ENCODE measurements around the gene ABLIM3.

The ABLIM3 gene

DNA sequence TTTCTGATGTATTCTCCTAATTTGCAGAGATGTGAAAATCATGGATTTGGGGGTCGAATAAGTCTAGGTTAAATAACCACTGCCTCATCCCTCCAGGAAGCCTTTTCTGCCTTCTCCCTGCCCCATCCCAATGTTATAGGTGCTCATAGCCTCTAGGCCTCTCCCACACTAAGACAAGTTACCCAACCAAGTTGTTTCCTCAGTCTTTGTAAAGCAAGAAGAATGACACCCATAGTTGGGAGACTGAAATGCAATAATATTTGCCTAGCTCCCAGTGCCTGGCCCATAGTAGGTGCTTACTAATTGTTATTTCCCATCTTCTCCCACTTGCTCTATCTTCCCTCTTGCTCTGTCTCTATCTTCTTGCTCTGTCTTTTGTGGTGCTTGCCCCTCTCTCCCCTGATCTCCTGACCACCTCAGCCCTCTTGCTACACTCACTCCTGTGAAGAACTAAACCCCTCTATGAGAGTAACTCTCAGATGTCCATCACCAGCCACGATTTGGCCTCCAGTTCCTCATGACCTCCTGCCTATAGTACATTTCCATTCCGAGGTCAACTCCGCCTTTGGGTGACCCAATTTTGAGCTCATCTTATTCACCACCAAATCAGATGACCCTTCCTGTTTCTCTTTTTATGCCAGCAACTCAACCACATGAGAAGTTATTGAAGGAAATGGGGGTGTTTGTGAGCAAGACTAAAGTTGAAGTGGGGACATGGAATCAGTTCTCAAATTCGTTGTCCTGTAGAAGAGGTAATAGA lies 137.3 kb downstream of the ABLIM3 start:
- Mint-ChIP-seq H3K36me3 (no peaks in the 10 kb centered on the region), H3K4me3 (no peak overlapping the region), H3K27me3 (peaks cover 49% of the 10 kb centered on the region), H3K4me1 (no peaks in the 10 kb centered on the region), H3K9me3 (no peaks in the 10 kb centered on the region), H3K27ac (no peak overlapping the region)
- no peak for DNase-seq
- CTCF ChIA-PET = interaction anchor here (1.2 to 1.9 kb wide), 3 partner anchors 10 to 90 kb away, joined by 3 to 9 read pairs (median 3); no protein-coding TSS in a partner anchor

DNA sequence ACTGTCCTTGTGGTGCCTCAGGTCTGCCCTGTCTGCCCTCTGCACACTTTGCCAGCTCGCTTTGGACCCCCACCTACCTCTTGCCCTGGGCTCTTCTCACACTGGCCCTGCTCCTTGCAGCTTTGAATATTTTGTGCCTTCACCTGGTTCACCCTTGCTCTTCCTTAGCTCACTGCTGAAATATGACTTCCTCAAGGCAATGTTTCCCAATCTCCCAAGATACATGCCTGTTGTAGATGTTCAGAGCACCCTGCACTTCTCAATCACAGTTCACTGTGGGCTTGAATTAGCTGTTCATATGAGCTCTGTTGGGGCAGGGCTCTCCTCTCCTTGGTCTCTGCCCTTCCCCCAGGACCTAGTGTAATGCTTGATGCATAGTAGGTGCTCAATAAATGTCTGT lies 138.4 kb downstream of the ABLIM3 start:
- Mint-ChIP-seq H3K27me3 (peaks cover 41% of the 10 kb centered on the region), H3K27ac (peak overlapping the region; percentile 24), H3K9me3 (no peaks in the 10 kb centered on the region), H3K4me1 (no peaks in the 10 kb centered on the region), H3K4me3 (no peak overlapping the region), H3K36me3 (no peaks in the 10 kb centered on the region)
- CTCF ChIA-PET = interaction anchor here (1.1 to 1.2 kb wide), 2 partner anchors 10 to 89 kb away, joined by 3 to 5 read pairs; no protein-coding TSS in a partner anchor
- no peak for DNase-seq

DNA sequence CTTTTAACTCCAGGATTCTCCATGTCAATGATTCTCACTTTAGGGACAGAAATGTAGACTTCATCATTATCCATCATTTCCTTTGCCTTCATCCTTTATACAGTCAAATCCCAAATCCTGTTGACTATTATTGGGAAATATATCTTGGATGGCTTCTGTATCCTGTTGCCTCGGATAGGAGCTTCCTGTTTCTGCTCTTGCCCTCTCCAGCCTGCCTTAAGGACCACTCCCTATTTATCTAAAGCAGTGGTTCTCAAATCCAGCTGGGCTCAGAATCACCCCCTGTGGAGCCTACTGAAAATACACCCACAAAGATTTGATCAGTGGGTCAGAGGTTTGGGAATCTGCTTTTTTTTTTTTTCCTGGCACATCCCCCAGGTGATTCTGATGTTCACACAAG lies 138.8 kb downstream of the ABLIM3 start:
- H3K36me3 Mint-ChIP-seq = no peaks in the 10 kb centered on the region
- CTCF ChIA-PET = interaction anchor here (1.1 to 1.2 kb wide), 2 partner anchors 11 to 88 kb away, joined by 3 to 5 read pairs; no protein-coding TSS in a partner anchor
- no peak overlapping the region for H3K4me3 Mint-ChIP-seq
- DNase-seq = no peak
- H3K9me3 Mint-ChIP-seq = no peaks in the 10 kb centered on the region
- no peak overlapping the region for H3K27ac Mint-ChIP-seq
- peaks cover 36% of the 10 kb centered on the region for H3K27me3 Mint-ChIP-seq
- H3K4me1 Mint-ChIP-seq = no peaks in the 10 kb centered on the region

DNA sequence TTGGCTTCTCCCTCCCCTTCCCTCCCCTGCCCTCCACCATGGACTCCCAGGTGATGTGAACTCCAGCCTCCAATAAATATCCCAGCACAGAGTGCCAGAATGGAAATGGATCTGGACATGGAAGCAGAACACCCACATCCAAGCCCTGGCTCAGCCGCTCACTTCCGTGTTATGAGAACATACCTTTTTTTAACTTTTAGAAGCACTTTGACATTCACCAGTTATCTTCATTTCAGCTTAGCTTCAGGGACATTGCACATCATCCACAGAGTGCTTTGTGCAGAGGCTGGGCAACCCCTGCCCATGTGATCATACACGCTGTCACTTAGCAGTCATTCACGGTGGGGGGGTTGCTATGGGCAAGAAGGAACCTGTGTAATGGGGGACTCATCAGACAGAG lies 139.5 kb downstream of the ABLIM3 start:
- Mint-ChIP-seq H3K9me3 (no peaks in the 10 kb centered on the region), H3K27ac (no peak overlapping the region), H3K27me3 (peaks cover 31% of the 10 kb centered on the region), H3K36me3 (no peaks in the 10 kb centered on the region), H3K4me1 (no peaks in the 10 kb centered on the region), H3K4me3 (no peak overlapping the region)
- CTCF ChIA-PET = no interaction called here
- DNase-seq = no peak

DNA sequence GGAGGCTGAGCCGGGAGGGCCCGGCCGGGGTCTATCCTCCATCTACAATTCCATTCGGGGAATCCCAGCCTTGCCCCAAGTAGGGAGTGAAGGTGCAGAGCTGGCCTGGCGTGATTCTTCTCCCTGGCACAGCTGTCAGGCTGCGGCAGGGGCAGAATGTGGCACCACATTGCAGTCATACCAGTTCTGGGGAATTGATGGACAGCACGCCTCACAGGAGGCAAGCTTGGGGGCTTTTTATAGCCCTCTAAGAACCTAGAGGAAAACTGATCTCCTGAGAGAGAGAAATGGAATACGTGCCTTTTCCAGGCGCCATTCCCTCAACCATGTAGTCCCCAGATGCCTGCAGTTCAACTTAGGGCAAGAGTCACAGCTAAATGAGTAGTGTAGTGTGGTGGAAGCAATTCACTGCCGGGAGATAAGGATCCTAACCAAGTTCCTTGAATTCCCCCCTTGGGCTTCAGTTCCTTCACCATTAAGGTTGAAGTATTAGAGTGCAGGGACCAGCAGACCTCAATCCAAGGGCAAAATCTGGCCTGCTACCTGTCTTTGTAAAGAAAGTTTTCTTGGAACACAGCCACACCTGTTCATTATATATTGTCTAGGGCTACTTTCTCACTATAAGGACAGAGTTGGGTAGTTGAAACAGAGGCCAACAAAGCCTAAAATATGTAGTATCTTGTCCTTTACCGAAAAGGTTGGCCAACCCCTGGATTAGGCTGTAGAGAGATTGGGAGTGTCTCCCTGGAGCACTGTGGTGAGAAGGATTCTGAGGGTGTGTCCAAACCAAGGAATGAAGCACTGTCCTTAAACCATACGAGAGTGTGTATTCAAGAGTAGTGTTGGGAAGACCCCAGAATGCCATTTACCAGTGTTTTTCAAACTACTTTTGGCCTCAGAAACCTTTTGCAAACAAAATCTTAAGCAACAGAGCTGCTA lies 141.0 kb downstream of the ABLIM3 start:
- Mint-ChIP-seq H3K36me3 (no peaks in the 10 kb centered on the region), H3K4me3 (no peak overlapping the region), H3K4me1 (no peaks in the 10 kb centered on the region), H3K27me3 (peaks cover 25% of the 10 kb centered on the region), H3K27ac (no peak overlapping the region), H3K9me3 (no peaks in the 10 kb centered on the region)
- DNase-seq = no peak
- CTCF ChIA-PET = no interaction called here

DNA sequence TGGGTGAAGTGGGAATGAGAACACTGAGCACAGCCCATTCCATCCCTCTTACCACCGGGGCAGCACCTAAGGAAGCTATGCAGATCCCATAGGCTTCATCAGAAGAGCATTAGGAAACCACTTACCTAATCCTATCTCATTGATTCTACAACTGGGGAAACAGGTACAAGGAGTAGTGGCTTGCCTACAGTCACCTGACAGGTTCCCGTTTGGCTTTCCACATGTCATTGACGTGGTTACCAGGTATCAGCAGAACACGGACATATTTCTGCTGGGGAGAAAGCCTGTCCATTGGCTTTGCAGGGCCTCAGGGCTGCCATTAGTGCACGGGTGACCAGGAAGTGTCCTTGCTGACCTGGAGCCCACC lies 141.7 kb downstream of the ABLIM3 start:
- no peaks in the 10 kb centered on the region for H3K36me3 Mint-ChIP-seq
- CTCF ChIA-PET = no interaction called here
- no peak for DNase-seq

DNA sequence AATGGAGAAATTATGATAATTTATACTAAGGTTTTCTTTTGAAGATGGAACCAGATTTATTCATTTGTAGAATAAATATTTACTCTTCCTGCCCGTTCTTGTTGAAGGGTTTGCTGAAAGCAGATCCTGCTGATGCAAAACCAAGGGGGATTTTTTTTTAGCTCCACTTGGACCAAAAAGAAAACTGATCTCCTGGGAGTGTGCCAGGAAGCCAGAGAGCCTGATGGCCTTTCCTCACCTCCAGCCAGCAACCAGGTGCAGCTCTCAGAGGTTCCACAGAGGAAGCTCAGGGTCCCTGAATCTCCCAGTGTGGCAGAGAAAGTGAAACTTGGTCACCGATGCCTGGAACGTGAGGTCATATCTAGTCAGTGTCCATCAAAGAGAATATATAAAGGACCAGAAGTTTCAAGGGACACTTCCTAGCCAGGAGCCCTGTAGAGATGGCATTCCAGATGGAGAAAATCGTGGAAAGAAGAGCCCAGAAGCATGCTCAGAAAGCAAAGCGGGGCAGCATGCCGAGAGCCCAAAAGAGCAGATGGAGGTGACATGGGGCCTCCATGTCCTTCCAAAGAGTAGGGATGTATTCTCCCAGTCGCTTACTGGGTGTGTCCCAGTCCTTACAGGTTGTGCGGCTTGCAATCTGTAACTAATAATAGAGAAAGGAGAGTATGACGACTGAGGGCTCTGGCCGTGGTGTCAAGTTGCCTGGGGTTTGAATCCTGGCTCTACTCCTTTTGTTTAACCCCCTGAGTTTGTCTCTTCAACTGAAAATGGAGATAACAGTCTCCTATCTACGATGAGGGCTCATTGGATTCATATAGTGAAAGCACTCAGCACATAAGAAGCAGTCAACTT lies 142.6 kb downstream of the ABLIM3 start:
- no peak for DNase-seq
- no peaks in the 10 kb centered on the region for H3K36me3 Mint-ChIP-seq
- H3K4me3 Mint-ChIP-seq = no peak overlapping the region
- H3K27me3 Mint-ChIP-seq = peaks cover 15% of the 10 kb centered on the region
- no peaks in the 10 kb centered on the region for H3K4me1 Mint-ChIP-seq
- CTCF ChIA-PET = no interaction called here
- H3K9me3 Mint-ChIP-seq = no peaks in the 10 kb centered on the region
- no peak overlapping the region for H3K27ac Mint-ChIP-seq

More for the DNA sequence above, 141.7 kb downstream of the ABLIM3 start:
- no peak overlapping the region for H3K27ac Mint-ChIP-seq
- no peaks in the 10 kb centered on the region for H3K9me3 Mint-ChIP-seq
- peaks cover 20% of the 10 kb centered on the region for H3K27me3 Mint-ChIP-seq
- no peaks in the 10 kb centered on the region for H3K4me1 Mint-ChIP-seq
- no peak overlapping the region for H3K4me3 Mint-ChIP-seq

DNA sequence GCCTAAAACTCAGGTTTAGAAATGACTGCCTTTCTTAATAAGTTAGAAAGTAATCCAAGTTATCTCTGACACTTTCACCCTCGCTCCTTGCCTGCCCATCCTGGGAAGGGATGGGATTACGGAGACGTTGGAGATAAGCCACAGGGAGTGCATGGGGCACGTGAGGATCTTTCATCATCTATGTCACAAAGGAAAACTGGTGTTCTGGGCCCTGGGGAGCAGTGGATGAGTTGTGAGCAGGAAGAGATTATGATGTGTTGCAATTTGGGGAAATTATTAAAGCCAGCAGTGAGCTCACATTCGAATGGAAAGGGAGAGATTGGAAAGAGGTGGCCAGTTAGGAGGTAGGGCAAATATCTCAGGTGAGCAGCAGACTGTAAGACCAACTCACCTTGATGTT lies 143.2 kb downstream of the ABLIM3 start:
- Mint-ChIP-seq H3K36me3 (no peaks in the 10 kb centered on the region), H3K4me1 (no peaks in the 10 kb centered on the region), H3K27me3 (peaks cover 13% of the 10 kb centered on the region), H3K4me3 (no peak overlapping the region), H3K27ac (no peak overlapping the region), H3K9me3 (no peaks in the 10 kb centered on the region)
- DNase-seq = no peak
- CTCF ChIA-PET = no interaction called here

DNA sequence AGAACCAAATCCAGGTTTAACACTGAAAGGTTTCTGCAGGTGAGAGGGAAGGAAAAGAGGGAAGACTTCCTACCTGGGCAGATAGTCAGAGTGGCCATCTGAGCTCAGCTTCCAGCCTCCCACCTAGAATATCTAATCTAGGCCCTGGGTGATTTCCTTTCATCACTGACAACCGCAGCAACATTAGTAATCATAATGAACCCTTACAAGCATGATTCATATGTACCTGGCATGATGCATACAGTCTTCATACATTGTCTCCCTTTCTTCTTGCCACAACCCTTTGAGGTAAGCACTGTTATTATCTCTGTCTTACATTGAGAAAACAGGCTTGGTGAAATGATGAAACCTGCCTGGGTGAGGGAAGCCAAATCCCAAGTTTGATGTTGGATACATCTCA lies 143.9 kb downstream of the ABLIM3 start:
- H3K27me3 Mint-ChIP-seq = peaks cover 12% of the 10 kb centered on the region
- no peaks in the 10 kb centered on the region for H3K36me3 Mint-ChIP-seq
- no peak overlapping the region for H3K27ac Mint-ChIP-seq
- no peak overlapping the region for H3K4me3 Mint-ChIP-seq
- CTCF ChIA-PET = no interaction called here
- no peaks in the 10 kb centered on the region for H3K4me1 Mint-ChIP-seq
- no peaks in the 10 kb centered on the region for H3K9me3 Mint-ChIP-seq
- DNase-seq = no peak

DNA sequence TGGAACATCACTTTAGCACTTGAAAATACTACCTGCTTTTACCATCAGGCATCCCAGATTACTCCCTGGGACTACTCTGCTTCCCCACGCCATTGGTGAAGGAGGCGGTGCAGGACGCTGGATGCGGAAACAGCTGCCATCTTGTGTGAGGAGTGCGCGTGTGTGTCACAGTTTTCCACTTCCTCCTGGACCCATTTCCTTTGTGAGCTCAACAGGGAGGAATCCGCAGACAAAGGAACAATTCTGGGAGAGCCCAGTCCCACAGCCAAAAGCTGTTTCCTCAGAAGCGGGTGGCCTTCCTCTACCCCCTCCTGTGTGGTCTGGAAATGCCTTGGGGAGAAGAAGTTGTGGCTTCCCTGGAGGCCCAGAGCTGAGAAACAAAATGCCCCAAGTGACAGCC lies 147.1 kb downstream of the ABLIM3 start:
- peaks cover 20% of the 10 kb centered on the region for H3K27me3 Mint-ChIP-seq
- H3K4me3 Mint-ChIP-seq = no peak overlapping the region
- no peak overlapping the region for H3K27ac Mint-ChIP-seq
- no peaks in the 10 kb centered on the region for H3K9me3 Mint-ChIP-seq
- H3K36me3 Mint-ChIP-seq = no peaks in the 10 kb centered on the region
- no peaks in the 10 kb centered on the region for H3K4me1 Mint-ChIP-seq
- CTCF ChIA-PET = no interaction called here
- no peak for DNase-seq

DNA sequence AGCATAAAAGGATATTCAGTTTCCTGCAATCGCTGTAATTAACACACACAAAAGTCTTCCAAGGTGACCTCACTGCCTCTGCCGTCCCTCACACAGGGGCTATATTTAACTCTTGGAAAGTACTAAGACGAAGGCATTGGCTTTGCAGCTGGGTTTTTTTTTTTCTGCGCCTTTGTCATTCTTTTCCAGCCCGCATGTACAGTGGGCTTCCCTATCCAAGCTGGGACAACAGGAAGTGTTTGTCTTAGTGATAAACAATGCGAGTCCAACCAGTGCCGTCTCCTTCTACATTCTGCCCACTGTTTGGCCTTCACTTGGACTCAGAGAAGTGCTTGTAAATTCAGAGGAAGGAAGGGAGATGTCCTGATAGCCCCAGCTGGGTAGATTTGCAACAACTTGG lies 148.0 kb downstream of the ABLIM3 start:
- H3K4me1 Mint-ChIP-seq = no peaks in the 10 kb centered on the region
- no peak overlapping the region for H3K4me3 Mint-ChIP-seq
- H3K9me3 Mint-ChIP-seq = no peaks in the 10 kb centered on the region
- H3K36me3 Mint-ChIP-seq = no peaks in the 10 kb centered on the region
- CTCF ChIA-PET = no interaction called here
- no peak for DNase-seq
- no peak overlapping the region for H3K27ac Mint-ChIP-seq
- H3K27me3 Mint-ChIP-seq = peaks cover 20% of the 10 kb centered on the region

DNA sequence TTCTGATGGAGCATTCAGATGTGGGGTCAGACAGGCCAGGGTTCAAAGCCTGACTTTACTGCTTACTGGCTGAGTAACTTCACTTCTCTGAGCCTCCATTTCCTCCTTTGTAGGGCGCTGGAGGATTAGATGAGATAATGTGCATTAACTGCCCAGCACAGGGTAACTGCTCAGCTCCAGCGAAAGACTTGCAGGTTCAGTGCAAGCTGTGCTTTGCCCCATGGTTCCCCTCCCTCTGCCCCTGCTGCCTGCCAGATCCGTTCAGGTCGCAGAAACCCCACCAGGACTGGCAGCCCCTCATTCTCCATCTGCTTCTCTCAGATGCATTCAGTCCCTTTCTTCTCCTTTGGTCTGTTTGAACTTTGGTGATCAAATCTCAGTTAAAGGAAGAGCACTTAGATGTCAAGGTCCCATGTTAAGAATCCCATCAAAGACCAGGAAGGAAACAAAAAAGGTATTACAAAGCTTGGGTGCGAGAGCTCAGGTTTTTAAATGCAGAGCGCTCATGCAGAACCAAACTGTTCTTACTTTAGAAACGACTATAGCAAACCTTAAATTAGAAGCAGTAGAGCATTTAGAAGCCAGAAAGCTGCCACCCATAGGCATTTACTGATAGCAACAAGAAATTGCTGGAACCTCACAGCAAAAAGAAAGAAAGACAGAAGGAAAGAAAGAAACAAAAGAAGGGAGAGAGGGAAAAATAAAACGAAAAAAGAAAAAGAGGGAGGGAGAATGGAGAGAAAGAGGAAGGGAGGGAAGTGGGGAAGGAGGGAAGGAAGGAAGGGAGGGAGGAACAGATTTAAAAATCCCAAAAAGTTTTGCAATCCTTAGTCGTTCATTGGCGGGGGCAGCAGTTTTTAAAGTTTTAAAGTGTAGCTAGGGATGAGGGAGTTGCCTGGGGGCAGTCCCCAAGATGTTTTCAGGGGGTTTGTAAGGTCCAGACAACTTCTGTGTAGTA lies 153.9 kb downstream of the ABLIM3 start:
- Mint-ChIP-seq H3K9me3 (no peaks in the 10 kb centered on the region), H3K27me3 (peaks cover 40% of the 10 kb centered on the region), H3K4me3 (no peak overlapping the region), H3K36me3 (no peaks in the 10 kb centered on the region), H3K4me1 (peaks cover 16% of the 10 kb centered on the region), H3K27ac (no peak overlapping the region)
- CTCF ChIA-PET = interaction anchor here (0.6 kb wide), 1 partner anchor 147 kb away, joined by 3 read pairs; no protein-coding TSS in a partner anchor
- no peak for DNase-seq

DNA sequence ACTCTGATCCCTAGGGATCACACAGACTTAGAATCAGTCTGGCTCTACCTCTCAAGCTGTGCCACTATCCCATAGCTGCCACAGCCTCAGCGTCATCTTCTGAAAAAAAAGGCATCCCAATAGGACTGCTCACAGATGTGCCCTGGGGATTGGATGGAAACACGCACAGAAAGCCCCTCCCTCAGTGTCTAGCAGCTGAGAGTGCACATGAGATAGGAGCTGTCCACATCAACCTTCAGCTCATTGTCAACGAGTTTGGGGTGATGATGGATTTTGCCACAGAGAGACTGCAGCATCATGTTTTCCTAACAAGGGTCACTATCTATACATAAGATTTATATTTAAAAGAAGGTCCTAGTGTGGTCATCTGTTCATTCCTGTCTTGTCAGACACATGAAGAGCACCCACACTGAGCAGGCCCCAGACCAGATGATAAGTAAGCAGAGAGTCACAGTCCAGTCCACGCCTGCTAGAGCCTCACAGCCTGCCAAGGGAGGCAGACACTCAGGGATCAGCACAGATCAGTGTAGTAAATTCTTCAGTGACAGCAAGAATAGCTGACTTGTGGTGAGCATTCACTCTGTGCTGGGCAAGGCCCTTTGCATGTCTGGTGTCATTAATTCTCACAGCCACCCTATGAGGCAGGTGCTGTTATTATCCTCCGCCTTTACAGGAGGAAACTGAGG lies 156.2 kb downstream of the ABLIM3 start:
- no peak for DNase-seq
- Mint-ChIP-seq H3K36me3 (no peaks in the 10 kb centered on the region), H3K4me1 (peaks cover 16% of the 10 kb centered on the region), H3K27ac (no peak overlapping the region), H3K4me3 (no peak overlapping the region), H3K9me3 (no peaks in the 10 kb centered on the region), H3K27me3 (peaks cover 39% of the 10 kb centered on the region)
- CTCF ChIA-PET = interaction anchor here (0.7 to 1.0 kb wide), 3 partner anchors 10 to 143 kb away, joined by 3 read pairs; no protein-coding TSS in a partner anchor

All from activated naive CD4-positive, alpha-beta T cell treated with anti-CD3 and anti-CD28 coated beads, Interleukin-2, amount 10 ng/mL, durations not matched to agents 7 days and 5 days (primary cell).